GM19239 (cell line): ENCODE data around the gene GNAZ.
"Not testable (repeated sequence)": the region's sequence is repeated elsewhere in the genome, so short reads cannot be mapped to it uniquely, and the experiment has no call there.

ENCODE experiments used
- DNase-seq: peaks from one replicate; pipeline ENCODE4 v3.0.0; 2011; ENCODE audit warnings: low spot score; ENCODE audit not compliant: insufficient read length
- FAIRE-seq: peaks from 2 replicates; lab custom pipeline; 2011; peaks lifted over from hg19 to GRCh38; lab: Jason Lieb, UNC

Gene GNAZ

DNA sequence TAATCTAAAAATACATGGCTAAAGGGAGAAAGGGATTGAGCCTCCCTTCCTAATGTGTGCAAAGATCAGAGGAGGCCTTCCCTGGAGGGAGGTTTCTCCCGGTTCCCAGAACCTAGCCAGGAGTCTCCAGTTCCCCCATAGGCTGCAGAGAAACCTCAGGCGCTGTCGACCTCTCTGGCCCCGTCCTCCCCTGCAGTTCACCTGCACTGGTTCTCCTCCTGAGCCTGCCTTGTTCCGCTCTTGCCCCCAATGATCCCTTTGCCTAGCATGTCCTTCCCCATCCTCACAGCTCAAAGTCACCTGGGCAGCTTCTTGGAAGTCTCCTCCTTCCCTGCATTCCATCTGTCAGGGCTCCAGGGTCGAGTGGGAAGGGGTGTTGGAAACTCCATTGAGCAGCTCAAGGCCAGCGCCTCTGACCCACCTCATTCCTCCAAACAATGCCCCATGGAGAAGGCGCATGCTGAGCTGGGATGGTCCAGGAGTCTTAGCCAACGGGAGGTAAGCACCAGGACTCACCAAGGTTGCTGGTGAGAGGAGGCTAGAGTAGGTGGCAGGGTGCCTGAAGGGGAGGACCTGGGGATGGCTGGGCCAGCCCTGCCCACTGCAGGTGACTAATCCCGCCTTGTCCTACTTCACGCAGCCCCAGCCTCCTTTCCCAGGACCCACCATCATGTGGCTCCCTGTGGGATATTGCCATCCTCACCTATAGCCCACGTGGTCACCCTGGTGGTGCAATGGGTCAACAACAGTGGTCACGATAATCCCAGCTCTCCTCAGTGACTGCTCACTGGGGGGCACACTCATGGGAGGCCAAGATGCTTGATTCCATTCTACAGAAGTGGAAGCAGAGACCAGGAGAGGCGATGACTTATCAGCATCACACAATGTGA is 56.1 kb downstream of the GNAZ start:
- no peak for DNase-seq
- FAIRE-seq = no peak

- FAIRE-seq (no peak), DNase-seq (no peak)
These were observed 56.9 kb downstream of the GNAZ start for GRCh38 chr22:23127055-23127756.

- DNase-seq = no peak
- FAIRE-seq = no peak
These were observed 57.5 kb downstream of the GNAZ start for GRCh38 chr22:23127788-23128187.

DNA sequence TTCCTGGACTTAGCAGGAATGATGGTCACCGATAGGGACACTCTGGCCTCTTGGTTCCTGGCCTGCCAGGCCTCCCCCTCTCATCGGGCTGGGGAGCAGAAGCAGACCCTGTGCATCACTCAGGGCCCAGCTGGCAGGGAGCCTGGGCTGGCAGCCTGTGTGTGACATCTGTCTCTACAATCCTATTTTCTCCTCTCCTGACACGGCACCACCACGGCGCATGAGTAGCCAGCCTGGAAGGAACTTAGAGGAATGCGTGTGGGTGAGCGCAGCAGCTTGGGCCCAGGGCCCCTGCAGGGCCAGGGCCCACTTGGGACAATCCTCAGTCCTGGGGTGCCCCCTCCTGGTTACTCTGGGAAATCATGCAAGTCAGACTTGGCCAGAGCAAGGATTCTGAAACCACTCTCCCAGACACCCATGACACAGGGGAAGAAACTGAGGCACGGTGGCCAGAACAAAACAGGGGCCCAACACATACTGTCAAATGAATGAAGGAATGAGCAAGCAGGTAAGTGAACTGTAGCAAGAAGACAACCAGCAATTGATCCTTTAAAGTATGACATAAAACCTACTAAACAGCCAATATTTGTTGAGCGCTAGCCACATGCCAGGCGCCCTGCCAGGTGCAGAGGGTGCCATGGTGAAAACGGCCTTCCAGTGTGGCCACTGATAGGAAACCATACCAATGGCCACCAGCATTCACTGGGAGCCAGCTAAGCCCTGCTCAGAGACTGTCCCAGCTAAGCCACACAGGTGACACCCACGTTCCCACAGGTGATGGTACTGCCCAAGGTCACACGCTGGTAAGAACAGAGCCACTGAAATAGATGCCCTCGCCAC is 58.2 kb downstream of the GNAZ start:
- DNase-seq (peak; percentile 64), FAIRE-seq (peak; percentile 90)

- DNase-seq (no peak), FAIRE-seq (no peak)
These were observed 58.8 kb downstream of the GNAZ start for GRCh38 chr22:23129149-23129548.

DNA sequence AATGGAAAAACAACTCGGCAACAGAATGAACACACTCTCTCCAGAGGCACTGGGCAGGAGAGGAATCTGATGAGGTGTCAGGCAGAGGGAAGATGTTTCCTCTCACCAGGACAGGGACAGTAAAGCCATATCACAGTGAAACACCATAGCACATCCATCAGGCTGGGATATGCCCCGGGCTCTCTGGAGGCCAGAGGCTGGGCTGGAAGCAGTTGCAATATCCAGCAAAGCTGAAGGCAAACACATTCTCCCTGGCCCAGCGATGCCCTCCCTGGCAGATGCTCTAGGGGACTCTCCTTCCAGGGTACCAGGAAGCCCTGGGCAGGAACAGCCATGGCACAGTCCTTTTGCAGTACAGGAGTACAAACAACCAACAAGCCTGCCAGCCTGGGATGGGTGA is 60.4 kb downstream of the GNAZ start:
- FAIRE-seq (no peak), DNase-seq (no peak)

DNA sequence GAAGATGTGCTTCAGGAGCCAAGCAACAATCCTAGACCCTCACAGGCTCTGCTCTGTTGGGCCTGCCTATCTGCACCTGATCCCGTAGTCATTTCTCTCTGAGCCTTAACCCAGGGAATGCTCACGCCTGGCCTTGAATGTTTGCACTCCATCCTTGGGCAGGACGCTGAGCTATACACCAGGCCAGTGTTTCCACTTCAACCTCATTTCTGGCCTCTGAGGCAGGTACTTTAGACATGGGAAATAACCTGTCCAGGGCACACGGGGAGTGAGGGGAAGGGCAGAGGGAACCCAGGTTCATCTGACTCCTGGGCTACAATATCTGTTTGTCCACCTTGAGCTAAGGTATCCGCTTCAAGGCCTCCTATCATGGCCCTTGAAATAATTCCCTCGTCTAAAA is 61.6 kb downstream of the GNAZ start:
- no peak for FAIRE-seq
- no peak for DNase-seq

- DNase-seq (no peak), FAIRE-seq (no peak)
These were observed 62.2 kb downstream of the GNAZ start for GRCh38 chr22:23132376-23133091.

DNA sequence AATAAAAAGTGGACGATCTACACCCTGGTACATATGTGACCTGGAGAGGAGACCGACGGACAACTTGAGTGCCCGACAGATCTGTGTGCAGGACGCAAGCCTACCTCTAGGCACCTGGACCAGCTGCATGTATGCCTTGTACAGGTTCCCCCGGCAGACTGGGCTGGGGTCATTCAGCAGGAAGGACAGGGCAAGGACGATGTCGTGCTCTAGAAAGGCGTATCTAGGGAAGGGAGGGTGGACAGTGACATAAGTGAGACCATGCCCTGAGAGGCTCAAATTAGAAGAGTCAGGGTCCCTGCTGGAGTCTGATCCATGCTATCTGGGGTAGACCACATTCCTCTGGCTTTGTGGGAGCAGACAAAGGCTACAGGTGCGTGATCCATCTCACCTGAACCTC is 63.6 kb downstream of the GNAZ start:
- DNase-seq (no peak), FAIRE-seq (no peak)

DNA sequence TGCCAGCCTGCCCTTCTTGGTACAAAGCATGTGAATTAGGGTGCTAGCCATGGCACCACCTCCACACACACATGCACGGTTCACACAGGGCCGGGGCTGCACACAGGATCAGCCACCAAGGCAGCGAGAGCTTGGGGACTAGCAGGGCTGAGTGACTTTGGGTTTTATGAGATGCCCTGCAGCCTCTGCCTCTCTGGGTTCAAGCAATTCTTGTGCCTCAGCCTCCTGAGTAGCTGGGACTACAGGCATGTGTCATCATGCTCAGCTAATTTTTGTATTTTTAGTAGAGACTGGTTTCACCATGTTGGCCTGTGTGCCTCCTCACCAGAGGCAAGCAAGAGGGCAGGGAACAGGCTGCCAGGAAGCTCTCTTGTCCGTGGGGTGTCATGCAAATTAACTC is 66.7 kb downstream of the GNAZ start:
- FAIRE-seq = peak; percentile 98

DNA sequence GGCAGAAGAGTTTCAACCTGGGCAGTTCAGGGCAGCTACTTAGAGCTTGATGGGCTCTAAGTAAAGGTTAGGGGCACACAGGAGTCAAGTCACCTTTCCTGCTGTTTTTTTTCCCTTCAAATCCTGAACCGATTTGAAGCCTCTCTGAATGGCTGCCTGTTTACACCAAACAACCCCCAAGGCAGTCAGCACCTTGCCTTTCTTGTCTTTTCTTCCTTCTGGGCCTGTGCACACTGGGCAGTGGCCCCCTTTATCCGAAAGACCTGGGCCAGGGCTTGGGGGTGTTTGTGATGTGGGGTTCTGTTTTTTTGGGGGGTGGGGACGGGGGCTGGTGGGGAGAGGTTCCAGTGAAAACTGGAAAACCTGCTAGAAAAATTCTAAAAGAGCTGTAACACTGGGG is 67.1 kb downstream of the GNAZ start:
- FAIRE-seq = no peak

More for the DNA sequence above, 66.7 kb downstream of the GNAZ start:
- not testable (repeated sequence) for DNase-seq

GRCh38 chr22:23137905-23138561 is 67.7 kb downstream of the GNAZ start:
- peak; percentile 91 for FAIRE-seq
- peak; percentile 52 for DNase-seq

More for the DNA sequence above, 67.1 kb downstream of the GNAZ start:
- DNase-seq = no peak

- no peak for DNase-seq
- FAIRE-seq = peak; percentile 64
These were observed 68.5 kb downstream of the GNAZ start for GRCh38 chr22:23138584-23139435.

DNA sequence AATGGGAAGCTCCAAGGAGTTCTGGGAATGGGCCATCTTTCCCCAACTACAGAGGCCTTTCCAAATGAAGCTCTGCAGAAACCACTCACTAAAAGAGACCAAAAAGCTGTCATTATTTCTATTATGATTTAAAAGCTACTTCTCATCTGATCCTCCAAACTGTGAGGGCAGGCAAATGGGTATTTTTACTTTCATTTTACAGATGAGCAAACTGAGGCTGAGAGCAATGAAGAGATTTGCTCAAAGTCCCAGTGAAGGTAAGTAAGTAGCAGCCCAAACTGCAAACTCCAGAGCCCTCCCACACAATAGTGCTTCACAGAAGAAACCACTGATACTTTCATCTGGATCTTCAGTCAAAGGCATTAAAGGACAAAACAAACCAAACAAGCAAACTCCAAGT is 70.1 kb downstream of the GNAZ start:
- DNase-seq (no peak), FAIRE-seq (peak; percentile 40)

DNA sequence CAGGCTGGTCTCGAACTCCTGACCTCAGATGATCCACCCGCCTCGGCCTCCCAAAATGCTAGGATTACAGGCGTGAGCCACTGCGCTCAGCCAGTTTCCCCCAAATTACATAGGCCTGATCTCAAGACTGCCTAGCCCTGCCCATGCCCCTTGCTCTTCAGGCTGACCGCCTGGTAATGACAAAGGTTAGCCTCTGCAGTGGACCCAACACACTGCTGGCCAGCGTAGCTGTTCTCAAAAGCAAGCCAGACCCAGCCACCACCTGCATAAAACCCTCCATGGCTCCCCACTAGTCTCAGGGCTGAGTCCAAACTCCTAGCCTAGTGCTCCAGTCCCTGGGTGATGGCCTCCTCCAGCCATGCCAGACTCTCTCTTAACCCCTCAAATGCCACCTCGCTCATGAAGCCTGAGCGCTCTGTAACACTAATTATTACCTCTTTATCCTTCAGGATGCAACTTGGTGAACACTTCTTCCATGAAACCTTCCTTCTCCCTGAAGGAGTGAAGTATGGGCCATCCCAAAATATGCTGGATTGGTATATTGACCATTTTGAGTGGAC is 72.3 kb downstream of the GNAZ start:
- FAIRE-seq = no peak

GRCh38 chr22:23143119-23143518 is 72.8 kb downstream of the GNAZ start:
- DNase-seq = no peak
- no peak for FAIRE-seq

More for the DNA sequence above, 72.3 kb downstream of the GNAZ start:
- no peak for DNase-seq

DNA sequence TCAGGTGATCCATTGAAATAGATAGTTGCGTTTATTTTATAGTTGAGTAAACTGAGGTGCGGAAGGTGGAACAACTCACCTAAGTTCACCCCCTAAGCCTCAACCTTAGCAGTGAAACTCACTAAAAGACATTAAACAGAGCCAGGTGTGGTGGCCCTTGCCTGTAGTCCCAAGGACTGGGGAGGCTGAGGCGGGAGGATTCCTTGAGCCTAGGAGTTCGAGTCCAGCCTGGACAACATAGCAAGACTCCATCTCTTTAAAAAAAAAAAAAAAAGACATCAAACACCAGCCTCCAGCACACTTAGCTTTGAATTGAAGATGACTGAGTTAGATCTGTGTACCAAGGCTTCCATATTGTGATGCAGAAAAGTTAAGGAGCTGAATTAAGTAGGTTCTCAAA is 74.1 kb downstream of the GNAZ start:
- no peak for FAIRE-seq
- no peak for DNase-seq
